ENCODE data around the gene RAP1GAP. TPM values are rescaled to one million over a fixed set of nuclear protein-coding genes. Genes with fewer than 3 reads are reported as not detected.
A peak's percentile ranks its signal among the peaks of the same experiment; 100 is the strongest.

RAP1GAP gene
- total and polyA plus RNA-seq, 9 of the 15 experiments (the other 6 are each of a cell fraction or from before 2014, with no cell fraction given): 0.29 to 30.2 (median 19.2) TPM

DNA sequence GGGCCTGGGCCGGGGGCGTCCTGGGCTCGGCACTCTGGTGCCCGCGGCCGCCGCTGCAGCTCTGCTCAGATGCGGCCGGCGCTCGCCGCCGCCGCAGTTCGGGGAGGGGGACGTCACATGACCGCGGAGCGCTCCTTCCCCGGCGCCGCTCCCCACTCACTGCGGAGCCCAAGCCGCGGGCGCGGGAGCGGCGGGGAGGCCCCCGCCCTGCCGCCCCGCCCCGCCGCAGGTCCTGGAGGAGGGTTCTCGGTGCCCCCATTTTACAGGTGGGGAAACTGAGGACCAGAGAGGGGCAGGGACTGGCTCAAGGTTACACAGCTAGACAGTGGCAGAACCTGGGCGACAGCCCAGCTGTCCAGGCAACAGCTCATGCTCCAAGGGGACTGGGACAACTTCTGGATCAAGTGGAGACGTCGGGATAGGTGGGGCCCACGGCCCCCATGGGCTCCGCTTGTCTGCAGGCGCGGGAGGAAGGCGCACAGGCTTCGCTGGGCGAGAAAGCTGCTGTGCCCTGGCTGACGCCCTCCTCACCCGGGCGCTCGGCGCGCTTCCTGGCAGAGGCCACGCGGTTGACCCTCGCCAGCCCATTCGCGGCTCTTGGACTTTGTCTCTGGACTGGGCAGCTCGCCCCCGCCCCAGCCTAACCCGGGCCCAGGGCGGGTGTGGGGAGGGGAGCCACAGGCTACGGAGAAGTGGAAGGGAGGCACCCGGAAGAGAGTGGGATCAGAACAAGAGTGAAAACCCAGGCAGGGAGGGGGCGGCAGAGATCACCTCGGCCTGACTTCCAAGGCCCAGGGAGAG, at the start of gene RAP1GAP (continued):
- TF ChIP-seq SPI1 (IDR thresholded peaks at IDR 0.05; ENCODE audit: borderline replicate concordance, low read depth, low read length) (no peak; the same call in 1 of the 2 replicates), NR2F6 (CRISPR knock-in tag; IDR thresholded peaks at IDR 0.05) (no peak), PCBP1 (IDR thresholded peaks at IDR 0.05; ENCODE audit: low read depth, low read length, poor library complexity, severe bottlenecking) (peak; percentile 78), MYBL2 (IDR thresholded peaks at IDR 0.05; ENCODE audit: low read depth) (no peak), MYBL2 (CRISPR knock-in tag; IDR thresholded peaks at IDR 0.05; ENCODE audit: borderline replicate concordance) (no peak), MED1 (CRISPR knock-in tag; IDR thresholded peaks at IDR 0.05; ENCODE audit: borderline replicate concordance) (0 out of 2 replicates have a peak, but pooled peaks have one; percentile 69), HIVEP1 (CRISPR knock-in tag; IDR thresholded peaks at IDR 0.05) (no peak), POLR2B (IDR thresholded peaks at IDR 0.05; ENCODE audit: low read depth, partially characterized antibody) (peak; percentile 39), HNRNPK (IDR thresholded peaks at IDR 0.05; ENCODE audit: low read depth, low read length, poor library complexity, severe bottlenecking) (no peak), FOS (IDR thresholded peaks at IDR 0.05; ENCODE audit: extremely low read depth, insufficient read length) (no peak), TRIM24 (IDR thresholded peaks at IDR 0.05) (no peak), SMAD3 (CRISPR knock-in tag; conservative IDR thresholded peaks at IDR 0.05) (no peak), CBFB (CRISPR knock-in tag; IDR thresholded peaks at IDR 0.05) (0 out of 2 replicates have a peak, but pooled peaks have one; percentile 82), ZNF316 (IDR thresholded peaks at IDR 0.05) (no peak)
- TF ChIP-seq, protein P1, sequence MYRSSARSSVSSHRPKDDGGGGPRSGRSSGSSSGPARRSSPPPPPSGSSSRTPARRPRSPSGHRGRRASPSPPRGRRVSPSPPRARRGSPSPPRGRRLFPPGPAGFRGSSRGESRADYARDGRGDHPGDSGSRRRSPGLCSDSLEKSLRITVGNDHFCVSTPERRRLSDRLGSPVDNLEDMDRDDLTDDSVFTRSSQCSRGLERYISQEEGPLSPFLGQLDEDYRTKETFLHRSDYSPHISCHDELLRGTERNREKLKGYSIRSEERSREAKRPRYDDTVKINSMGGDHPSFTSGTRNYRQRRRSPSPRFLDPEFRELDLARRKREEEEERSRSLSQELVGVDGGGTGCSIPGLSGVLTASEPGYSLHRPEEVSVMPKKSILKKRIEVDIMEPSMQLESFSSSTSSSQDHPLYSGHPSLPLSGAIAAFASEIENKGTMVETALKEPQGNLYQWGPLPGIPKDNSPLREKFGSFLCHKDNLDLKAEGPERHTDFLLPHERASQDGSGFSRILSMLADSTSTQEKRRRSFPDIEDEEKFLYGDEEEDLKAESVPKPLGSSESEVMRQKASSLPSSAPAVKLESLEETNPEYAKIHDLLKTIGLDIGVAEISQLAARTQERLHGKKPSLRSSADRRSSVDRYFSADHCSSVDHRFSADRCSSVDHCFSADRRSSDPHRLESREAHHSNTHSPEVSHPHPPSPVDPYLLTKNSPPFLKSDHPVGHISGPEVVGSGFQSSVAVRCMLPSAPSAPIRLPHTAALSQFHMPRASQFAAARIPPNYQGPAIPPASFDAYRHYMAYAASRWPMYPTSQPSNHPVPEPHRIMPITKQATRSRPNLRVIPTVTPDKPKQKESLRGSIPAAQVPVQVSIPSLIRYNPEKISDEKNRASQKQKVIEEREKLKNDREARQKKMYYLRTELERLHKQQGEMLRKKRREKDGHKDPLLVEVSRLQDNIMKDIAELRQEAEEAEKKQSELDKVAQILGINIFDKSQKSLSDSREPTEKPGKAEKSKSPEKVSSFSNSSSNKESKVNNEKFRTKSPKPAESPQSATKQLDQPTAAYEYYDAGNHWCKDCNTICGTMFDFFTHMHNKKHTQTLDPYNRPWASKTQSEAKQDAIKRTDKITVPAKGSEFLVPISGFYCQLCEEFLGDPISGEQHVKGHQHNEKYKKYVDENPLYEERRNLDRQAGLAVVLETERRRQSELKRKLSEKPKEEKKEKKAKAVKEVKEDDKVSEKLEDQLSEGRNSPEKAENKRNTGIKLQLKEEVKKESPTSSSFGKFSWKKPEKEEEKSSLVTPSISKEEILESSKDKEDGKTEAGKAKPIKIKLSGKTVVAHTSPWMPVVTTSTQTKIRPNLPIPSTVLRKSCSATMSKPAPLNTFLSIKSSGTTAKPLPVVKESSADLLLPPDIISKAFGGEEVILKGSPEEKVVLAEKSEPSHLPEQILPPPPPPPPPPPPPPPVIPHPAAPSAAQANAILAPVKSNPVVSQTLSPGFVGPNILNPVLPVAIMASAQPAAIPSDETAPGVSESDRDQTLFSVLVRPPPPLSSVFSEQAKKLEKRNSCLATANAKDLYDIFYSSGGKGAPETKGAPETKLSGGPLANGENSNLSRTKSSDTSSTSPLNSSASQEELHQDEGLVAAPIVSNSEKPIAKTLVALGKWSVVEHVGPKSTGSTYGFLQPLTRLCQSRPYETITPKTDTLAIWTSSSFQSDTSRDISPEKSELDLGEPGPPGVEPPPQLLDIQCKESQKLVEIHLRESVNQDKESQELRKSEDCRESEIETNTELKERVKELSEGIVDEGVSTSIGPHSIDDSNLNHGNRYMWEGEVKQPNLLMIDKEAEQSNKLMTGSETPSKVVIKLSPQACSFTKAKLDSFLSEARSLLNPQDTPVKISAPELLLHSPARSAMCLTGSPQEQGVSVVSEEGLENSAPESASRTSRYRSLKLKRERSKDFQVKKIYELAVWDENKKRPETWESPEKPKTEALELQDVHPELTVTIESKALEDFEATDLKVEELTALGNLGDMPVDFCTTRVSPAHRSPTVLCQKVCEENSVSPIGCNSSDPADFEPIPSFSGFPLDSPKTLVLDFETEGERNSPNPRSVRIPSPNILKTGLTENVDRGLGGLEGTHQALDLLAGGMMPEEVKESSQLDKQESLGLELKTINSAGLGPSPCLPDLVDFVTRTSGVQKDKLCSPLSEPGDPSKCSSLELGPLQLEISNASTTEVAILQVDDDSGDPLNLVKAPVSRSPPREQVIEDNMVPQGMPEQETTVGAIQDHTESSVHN (IDR thresholded peaks at IDR 0.05; ENCODE audit: borderline replicate concordance in 1 of 2, low read depth in 1 of 2): no peak
- TF ChIP-seq, protein P2, sequence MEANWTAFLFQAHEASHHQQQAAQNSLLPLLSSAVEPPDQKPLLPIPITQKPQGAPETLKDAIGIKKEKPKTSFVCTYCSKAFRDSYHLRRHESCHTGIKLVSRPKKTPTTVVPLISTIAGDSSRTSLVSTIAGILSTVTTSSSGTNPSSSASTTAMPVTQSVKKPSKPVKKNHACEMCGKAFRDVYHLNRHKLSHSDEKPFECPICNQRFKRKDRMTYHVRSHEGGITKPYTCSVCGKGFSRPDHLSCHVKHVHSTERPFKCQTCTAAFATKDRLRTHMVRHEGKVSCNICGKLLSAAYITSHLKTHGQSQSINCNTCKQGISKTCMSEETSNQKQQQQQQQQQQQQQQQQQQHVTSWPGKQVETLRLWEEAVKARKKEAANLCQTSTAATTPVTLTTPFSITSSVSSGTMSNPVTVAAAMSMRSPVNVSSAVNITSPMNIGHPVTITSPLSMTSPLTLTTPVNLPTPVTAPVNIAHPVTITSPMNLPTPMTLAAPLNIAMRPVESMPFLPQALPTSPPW (CRISPR knock-in tag; IDR thresholded peaks at IDR 0.05): peak; percentile 95

Data from K562 (cell line).